AG04449 (cell line): ENCODE data around the gene NR0B1.

Source experiments
- CTCF ChIA-PET: fragments of 350-600 bp; formaldehyde crosslinking; extraction: SDS; loops from one replicate; lab custom pipeline; 2021; ENCODE audit warnings: antibody characterized with exemption; lab: Yijun Ruan, JAX
- POLR2A ChIA-PET: fragments of 400-600, 350-600 bp; formaldehyde crosslinking; extraction: SDS; loops from one replicate; lab custom pipeline; 2020; ENCODE audit warnings: antibody characterized with exemption, inconsistent platforms; lab: Yijun Ruan, JAX
- DNase-seq: peaks from one replicate; pipeline ENCODE4 v3.0.0-alpha.2; 2010; ENCODE audit warnings: low read depth, low spot score
- H3K4me3 ChIP-seq: 2 replicates; pipeline ENCODE4 v1.5.1; 2011; ENCODE audit warnings: low read depth, mild to moderate bottlenecking, control low read depth, low read length
- CTCF ChIP-seq: IDR thresholded peaks from one replicate; pipeline ENCODE4 v1.5.1; 2011; ENCODE audit warnings: mild to moderate bottlenecking, moderate library complexity, low read length, control low read depth, inconsistent platforms; ENCODE audit not compliant: insufficient read depth; ENCODE audit errors: missing control alignments

NR0B1 gene

GRCh38 chrX:30304866-30305265 is 4.3 kb downstream of the NR0B1 start:
- POLR2A ChIA-PET: no interaction called here
- CTCF ChIA-PET: no interaction called here
- TF ChIP-seq CTCF: no peak
- no peak overlapping the region for H3K4me3 ChIP-seq
- no peak for DNase-seq

GRCh38 chrX:30302956-30303355 is 6.2 kb downstream of the NR0B1 start:
- ChIA-PET CTCF (no interaction called here), POLR2A (no interaction called here)
- no peak for DNase-seq
- no peak overlapping the region for H3K4me3 ChIP-seq
- TF ChIP-seq CTCF: no peak

- ChIA-PET CTCF (no interaction called here), POLR2A (no interaction called here)
- no peak for DNase-seq
- TF ChIP-seq CTCF: no peak
- H3K4me3 ChIP-seq: no peak overlapping the region
These were observed 7.2 kb downstream of the NR0B1 start for GRCh38 chrX:30301963-30302362.

GRCh38 chrX:30301208-30301607 is 8.0 kb downstream of the NR0B1 start:
- TF ChIP-seq CTCF: no peak
- CTCF ChIA-PET: no interaction called here
- POLR2A ChIA-PET: no interaction called here
- H3K4me3 ChIP-seq: no peak overlapping the region
- DNase-seq: no peak

- DNase-seq: no peak
- no peak overlapping the region for H3K4me3 ChIP-seq
- POLR2A ChIA-PET: no interaction called here
- TF ChIP-seq CTCF: no peak
- CTCF ChIA-PET: no interaction called here
These were observed 12.6 kb downstream of the NR0B1 start for GRCh38 chrX:30296408-30297254.

GRCh38 chrX:30283456-30284200 is 25.6 kb downstream of the NR0B1 start:
- peak; percentile 36 for DNase-seq
- POLR2A ChIA-PET: no interaction called here
- TF ChIP-seq CTCF: no peak
- CTCF ChIA-PET: interaction anchor here (1.0 to 1.3 kb wide), 2 partner anchors 9 to 10 kb away, joined by 3 read pairs; no protein-coding TSS in a partner anchor
- H3K4me3 ChIP-seq: no peak overlapping the region
